Retinal pigment epithelial cell (primary cell): ENCODE data around the gene STH.

Source experiments
- DNase-seq: peaks from one replicate; pipeline ENCODE4 v3.0.0-alpha.2; 2010; ENCODE audit warnings: low read depth
- H3K4me3 ChIP-seq: 2 replicates; pipeline ENCODE4 v1.5.1; 2011; ENCODE audit warnings: mild to moderate bottlenecking, low read length, control low read depth, moderate library complexity
- TF ChIP-seq, protein P1 (sequence below): conservative IDR thresholded peaks from 2 replicates; pipeline ENCODE4 v1.5.1; 2011; ENCODE audit warnings: low read depth, low read length, control low read depth, inconsistent platforms

The STH gene

DNA sequence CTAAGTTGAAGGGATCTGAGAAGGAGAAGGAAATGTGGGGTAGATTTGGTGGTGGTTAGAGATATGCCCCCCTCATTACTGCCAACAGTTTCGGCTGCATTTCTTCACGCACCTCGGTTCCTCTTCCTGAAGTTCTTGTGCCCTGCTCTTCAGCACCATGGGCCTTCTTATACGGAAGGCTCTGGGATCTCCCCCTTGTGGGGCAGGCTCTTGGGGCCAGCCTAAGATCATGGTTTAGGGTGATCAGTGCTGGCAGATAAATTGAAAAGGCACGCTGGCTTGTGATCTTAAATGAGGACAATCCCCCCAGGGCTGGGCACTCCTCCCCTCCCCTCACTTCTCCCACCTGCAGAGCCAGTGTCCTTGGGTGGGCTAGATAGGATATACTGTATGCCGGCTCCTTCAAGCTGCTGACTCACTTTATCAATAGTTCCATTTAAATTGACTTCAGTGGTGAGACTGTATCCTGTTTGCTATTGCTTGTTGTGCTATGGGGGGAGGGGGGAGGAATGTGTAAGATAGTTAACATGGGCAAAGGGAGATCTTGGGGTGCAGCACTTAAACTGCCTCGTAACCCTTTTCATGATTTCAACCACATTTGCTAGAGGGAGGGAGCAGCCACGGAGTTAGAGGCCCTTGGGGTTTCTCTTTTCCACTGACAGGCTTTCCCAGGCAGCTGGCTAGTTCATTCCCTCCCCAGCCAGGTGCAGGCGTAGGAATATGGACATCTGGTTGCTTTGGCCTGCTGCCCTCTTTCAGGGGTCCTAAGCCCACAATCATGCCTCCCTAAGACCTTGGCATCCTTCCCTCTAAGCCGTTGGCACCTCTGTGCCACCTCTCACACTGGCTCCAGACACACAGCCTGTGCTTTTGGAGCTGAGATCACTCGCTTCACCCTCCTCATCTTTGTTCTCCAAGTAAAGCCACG, 28.3 kb downstream of the STH start:
- no peak for DNase-seq
- H3K4me3 ChIP-seq: no peak overlapping the region
- TF ChIP-seq, protein P1, sequence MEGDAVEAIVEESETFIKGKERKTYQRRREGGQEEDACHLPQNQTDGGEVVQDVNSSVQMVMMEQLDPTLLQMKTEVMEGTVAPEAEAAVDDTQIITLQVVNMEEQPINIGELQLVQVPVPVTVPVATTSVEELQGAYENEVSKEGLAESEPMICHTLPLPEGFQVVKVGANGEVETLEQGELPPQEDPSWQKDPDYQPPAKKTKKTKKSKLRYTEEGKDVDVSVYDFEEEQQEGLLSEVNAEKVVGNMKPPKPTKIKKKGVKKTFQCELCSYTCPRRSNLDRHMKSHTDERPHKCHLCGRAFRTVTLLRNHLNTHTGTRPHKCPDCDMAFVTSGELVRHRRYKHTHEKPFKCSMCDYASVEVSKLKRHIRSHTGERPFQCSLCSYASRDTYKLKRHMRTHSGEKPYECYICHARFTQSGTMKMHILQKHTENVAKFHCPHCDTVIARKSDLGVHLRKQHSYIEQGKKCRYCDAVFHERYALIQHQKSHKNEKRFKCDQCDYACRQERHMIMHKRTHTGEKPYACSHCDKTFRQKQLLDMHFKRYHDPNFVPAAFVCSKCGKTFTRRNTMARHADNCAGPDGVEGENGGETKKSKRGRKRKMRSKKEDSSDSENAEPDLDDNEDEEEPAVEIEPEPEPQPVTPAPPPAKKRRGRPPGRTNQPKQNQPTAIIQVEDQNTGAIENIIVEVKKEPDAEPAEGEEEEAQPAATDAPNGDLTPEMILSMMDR: no peak

DNA sequence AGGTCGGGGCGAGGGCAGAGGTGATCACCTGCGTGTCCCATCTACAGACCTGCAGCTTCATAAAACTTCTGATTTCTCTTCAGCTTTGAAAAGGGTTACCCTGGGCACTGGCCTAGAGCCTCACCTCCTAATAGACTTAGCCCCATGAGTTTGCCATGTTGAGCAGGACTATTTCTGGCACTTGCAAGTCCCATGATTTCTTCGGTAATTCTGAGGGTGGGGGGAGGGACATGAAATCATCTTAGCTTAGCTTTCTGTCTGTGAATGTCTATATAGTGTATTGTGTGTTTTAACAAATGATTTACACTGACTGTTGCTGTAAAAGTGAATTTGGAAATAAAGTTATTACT, 28.9 kb downstream of the STH start:
- TF ChIP-seq, protein P1: no peak
- no peak overlapping the region for H3K4me3 ChIP-seq
- no peak for DNase-seq

DNA sequence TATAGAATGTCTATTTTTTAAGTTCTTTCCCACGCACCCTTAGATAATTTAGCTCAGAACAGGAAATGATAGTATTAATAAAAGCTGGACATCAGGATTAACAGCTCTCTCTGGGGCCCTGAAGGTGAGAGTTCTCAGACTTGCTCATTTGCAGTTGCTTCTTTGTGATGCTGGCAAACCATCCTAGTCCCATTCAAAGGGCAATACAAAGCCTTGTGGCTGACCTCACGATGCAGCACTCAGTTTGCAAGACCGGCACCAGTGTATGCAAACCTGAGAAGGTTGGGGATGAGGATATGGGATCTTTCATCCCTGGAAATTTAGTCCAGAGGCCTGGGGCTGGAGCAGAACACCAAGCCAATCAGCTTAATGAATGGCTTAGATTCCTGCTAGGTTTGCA, 29.3 kb downstream of the STH start:
- H3K4me3 ChIP-seq: no peak overlapping the region
- TF ChIP-seq, protein P1: no peak
- DNase-seq: no peak

DNA sequence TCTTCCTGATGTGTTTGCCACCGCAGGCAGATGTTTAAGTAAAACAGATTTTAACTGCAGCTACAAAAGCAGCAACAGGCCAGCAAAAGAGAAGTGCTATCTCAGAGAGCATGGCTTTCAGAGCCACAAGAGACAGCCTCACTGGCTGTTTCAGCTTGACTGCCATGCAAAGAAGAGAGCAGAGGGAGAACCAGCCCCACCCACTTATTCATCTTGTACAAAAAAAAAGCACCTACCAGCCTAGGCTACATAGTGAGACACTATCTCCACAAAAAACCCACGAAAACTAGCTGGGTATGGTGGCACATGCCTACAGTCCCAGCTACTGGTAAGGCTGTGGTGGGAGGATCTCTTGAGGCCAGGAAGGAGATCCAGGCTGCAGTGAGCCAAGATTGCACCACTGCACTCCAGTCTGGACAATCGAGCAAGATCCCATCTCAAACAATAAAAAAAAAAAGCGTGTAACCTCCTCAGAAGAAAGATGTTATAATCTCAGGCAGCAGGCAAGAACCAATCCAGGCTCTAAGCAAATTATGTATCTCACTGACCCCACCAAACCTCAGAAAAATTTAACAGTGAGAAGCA, 30.0 kb downstream of the STH start:
- DNase-seq: no peak
- TF ChIP-seq, protein P1: no peak
- no peak overlapping the region for H3K4me3 ChIP-seq

DNA sequence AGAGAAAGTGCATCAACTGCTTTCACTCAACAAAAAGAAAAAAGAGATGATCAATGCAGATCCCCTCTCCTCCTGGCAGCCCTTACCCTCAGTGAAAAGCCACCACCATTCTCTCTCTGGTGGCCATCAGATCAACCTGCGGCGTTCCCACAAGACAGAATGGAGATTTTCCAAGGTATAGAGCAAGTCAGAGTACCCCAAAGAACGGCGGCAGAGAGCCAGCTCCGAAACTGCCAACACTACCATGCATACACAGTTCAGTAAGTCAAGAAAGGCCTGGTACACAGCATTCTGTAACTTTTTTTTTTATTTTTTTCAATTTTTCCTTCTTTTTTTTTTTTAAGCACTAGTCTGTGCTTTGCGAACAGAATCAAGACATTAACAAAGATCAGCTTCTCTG, 30.6 kb downstream of the STH start:
- TF ChIP-seq, protein P1: no peak
- DNase-seq: no peak
- H3K4me3 ChIP-seq: no peak overlapping the region

DNA sequence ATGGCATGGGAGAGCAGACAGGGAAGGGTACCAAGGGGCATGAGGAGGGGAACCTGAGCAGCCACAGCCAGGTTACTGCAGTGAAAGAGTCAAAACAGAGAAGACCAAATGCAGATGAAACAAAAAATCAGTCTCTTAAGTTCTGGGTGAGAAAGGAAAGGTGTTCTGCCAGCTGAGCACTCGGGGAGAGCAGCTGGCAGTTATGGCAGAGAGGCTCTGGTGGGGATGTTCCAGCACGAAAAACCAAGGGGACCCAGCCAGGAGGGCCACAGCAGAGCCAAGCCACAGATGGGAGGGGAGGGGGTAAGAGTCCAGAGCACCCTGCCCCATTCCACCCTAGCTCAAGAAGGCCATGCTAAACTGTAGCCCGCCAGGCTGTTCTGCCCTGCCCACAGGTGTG, 31.7 kb downstream of the STH start:
- TF ChIP-seq, protein P1: no peak
- no peak for DNase-seq
- no peak overlapping the region for H3K4me3 ChIP-seq

DNA sequence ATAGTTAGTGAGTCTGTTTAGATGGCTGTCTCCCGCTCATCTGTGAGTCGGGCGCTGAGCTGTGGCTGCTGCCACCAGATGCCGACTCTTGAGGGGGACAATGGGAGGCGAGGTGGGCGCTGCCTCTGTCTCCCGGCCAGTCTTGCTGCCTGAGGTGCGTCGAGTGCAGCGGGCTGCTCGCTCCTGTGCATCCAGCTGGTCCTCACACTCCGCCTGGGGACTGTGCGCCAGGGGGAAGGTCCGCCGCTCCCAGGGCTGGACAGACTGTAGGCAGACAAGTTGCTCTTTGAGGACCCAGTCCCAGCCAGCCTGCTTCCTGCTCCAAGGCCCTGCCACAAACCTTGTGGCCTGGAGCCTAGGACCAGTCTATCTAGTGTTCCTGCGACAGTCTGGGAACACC, 32.4 kb downstream of the STH start:
- DNase-seq: no peak
- no peak overlapping the region for H3K4me3 ChIP-seq
- TF ChIP-seq, protein P1: no peak
